Measurements from ENCODE around the gene FCN2. TPM values are rescaled to one million over a fixed set of nuclear protein-coding genes. Genes with fewer than 3 reads are reported as not detected.

Gene FCN2
- total RNA-seq, 1 experiment from 2014 or later, result not detected

- DNase-seq (ENCODE audit: low spot score), result no peak
Observed at GRCh38 chr9:134932606-134933005, 52.0 kb downstream of the FCN2 start.

DNA sequence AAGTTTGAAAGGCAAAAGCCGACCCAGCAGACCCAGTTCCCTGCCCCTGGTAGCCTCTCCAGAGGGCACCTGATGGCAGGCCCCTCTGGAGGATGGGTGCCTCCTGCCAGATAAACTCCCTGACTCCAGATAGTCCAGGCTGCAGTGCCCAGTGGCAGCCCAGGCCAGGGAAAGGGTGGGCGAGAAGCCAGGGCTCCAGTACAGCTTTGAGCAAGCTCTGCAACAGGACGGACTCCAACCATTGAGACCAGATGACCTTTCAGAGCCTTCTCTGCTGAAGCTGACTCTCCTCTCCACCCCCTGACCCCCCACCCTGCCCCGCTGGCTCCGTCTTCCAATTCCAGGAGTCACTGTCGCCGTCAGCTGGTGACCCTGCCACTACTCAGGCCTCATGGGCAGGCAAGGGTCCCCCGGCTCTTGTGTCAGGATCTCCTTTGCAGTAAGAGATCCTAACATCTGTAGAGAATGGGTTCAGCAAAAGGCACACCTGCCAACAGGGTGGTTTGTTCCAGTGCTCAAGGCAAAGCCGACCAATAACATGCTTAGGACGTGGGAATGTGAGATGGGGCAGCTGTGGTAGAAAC is 52.6 kb downstream of the FCN2 start:
- no peak for DNase-seq (ENCODE audit: low spot score)

DNA sequence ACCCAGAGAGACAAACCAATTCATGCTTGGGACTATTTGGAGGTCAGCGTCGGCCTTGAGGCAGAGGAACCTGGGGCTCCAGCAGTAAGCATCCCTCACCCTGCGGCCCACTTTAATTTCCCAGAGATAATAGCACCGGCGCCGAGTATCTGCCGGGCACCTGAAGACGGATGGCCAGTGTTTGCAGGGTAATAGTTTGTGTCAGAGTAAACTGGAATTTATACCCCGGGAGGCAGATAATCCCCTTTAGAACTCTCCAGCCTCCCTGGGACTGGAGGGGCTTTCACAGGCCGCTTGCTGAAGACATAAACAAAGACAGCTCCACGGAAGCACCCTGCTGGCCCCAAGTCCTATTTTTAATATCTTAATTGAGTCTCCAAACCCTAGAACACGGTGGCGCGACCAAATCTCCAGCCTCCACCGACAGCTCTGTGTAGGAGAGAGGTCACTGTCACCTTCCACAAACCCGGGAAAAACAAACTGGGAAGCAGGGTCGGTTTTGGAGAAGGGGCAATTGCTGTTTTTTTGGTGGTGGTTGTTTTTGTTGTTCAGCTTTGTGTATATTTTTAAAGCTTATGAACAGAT is 54.5 kb downstream of the FCN2 start:
- no peak for DNase-seq (ENCODE audit: low spot score)

- DNase-seq (ENCODE audit: low spot score), result no peak
Observed at GRCh38 chr9:134935701-134936345, 55.2 kb downstream of the FCN2 start.

GRCh38 chr9:134936346-134937163 is 55.9 kb downstream of the FCN2 start:
- DNase-seq (ENCODE audit: low spot score), result no peak

Other genes with a start within 250 kb of the FCN2 start
- gene COL5A1, start 239.0 kb upstream of the FCN2 start, total RNA-seq (2014; rRNA removed; shearing (Covaris generic)), result 26.8 and 32.1 TPM in 2 replicates
- gene FCN1, start 37.1 kb downstream of the FCN2 start, total RNA-seq (2014; rRNA removed; shearing (Covaris generic)), result not detected in 2 replicates
- 34.9 and 50.8 TPM in 2 replicates for gene OLFM1, start 206.9 kb downstream of the FCN2 start, total RNA-seq (2014; rRNA removed; shearing (Covaris generic))